ENCODE measurements around the gene CRCP.
"Not testable (repeated sequence)": the region's sequence is repeated elsewhere in the genome, so short reads cannot be mapped to it uniquely, and the experiment has no call there.

The CRCP gene

DNA sequence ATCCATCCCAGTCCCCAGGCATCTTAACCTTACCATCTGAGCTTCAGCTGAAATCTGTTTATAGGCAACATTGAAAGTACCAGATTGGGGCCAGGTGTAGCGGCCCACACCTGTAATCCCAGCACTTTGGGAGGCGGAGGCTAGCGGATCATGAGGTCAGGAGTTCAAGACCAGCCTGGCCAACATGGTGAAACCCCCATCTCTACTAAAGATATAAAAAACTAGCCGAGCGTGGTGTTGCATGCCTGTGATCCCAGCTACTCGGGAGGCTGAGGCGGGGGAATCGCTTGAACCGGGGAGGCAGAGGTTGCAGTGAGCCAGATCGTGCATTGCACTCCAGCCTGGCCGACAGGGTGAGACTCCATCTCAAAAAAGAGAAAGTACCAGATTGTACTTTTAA lies 39.0 kb downstream of the CRCP start:
- Histone ChIP-seq H3K36me3 (ENCODE audit: control insufficient read depth, insufficient read depth, low read length) (no peaks in the 10 kb centered on the region), H3K4me3 (ENCODE audit: low read length) (no peak overlapping the region), H3K27ac (ENCODE audit: low read length) (no peak overlapping the region), H3K27me3 (ENCODE audit: control insufficient read depth, insufficient read depth, low read length) (no peaks in the 10 kb centered on the region), H3K4me1 (ENCODE audit: control insufficient read depth, insufficient read depth, low read length) (0 out of 2 replicates have a peak, but pooled peaks cover 1% of the 10 kb centered on the region), H3K9me3 (ENCODE audit: control insufficient read depth, insufficient read depth, low read length) (no peaks in the 10 kb centered on the region)
- WGBS (ENCODE audit: insufficient coverage, insufficient read length), result no CpG with 5 or more reads among the region's 11 CpGs
- DNase-seq (ENCODE audit: low read depth, low spot score), result no peak

DNA sequence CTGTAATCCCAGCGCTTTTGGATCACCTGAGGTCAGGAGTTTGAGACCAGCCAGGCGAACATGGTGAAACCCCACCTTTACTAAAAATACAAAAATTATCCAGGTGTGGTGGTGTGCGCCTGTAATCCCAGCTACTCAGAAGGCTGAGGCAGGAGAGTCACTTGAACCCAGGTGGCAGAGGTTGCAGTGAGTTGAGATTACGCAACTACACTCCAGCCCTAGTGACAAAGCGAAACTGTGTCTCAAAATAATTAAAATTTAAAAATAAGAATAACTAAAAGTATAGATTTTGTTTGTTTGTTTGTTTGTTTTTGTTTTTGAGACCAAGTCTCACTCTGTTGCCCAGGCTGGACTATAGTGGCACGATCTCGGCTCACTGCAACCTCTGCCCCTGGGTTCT lies 41.4 kb downstream of the CRCP start:
- H3K4me3 ChIP-seq (ENCODE audit: low read length); H3K27me3 ChIP-seq (ENCODE audit: control insufficient read depth, insufficient read depth, low read length); DNase-seq (ENCODE audit: low read depth, low spot score); H3K36me3 ChIP-seq (ENCODE audit: control insufficient read depth, insufficient read depth, low read length); H3K27ac ChIP-seq (ENCODE audit: low read length); H3K9me3 ChIP-seq (ENCODE audit: control insufficient read depth, insufficient read depth, low read length); H3K4me1 ChIP-seq (ENCODE audit: control insufficient read depth, insufficient read depth, low read length): not testable (repeated sequence)
- WGBS (ENCODE audit: insufficient coverage, insufficient read length), result no CpG with 5 or more reads among the region's 7 CpGs

DNA sequence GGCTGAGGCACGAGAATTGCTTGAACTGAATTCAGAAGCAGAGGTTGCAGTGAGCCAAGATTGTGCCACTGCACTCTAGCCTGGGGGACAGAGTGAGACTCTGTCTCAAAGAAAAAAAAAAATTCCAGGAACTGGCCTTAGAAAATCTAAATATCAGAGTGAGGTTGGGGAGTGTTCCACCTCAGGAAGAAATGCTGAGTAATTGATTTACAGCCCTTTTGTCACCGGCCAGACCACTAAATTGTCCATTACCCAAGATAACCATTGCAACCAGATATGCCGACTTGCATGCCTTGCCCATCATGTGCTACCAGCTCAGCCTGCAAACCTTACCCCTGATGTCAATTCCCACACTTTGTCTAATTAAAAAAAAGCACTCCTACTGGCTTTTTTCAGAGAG lies 42.4 kb downstream of the CRCP start:
- no CpG with 5 or more reads among the region's 3 CpGs for WGBS (ENCODE audit: insufficient coverage, insufficient read length)
- no peaks in the 10 kb centered on the region for H3K27me3 ChIP-seq (ENCODE audit: control insufficient read depth, insufficient read depth, low read length)
- no peaks in the 10 kb centered on the region for H3K9me3 ChIP-seq (ENCODE audit: control insufficient read depth, insufficient read depth, low read length)
- H3K36me3 ChIP-seq (ENCODE audit: control insufficient read depth, insufficient read depth, low read length), result no peaks in the 10 kb centered on the region
- H3K4me1 ChIP-seq (ENCODE audit: control insufficient read depth, insufficient read depth, low read length), result 0 out of 2 replicates have a peak, but pooled peaks cover 1% of the 10 kb centered on the region
- no peak for DNase-seq (ENCODE audit: low read depth, low spot score)
- H3K4me3 ChIP-seq (ENCODE audit: low read length), result no peak overlapping the region
- H3K27ac ChIP-seq (ENCODE audit: low read length), result no peak overlapping the region

DNA sequence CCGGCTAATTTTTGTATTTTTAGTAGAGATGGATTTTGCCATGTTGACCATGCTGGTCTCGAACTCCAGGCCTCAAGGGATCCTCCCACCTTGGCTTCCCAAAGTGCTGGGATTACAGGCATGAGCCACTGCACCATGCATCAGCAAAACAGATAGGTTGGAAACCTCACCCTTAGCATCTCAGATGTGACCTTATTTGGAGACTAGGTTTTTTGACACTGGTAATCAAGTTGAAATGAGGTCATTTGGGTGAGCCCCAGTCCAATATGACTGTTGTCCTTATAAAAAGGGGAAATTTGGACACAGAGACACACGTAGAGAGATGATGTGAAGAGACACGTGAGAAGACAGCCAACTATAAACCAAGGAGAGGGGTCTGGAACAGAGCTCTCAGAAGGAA lies 48.0 kb downstream of the CRCP start:
- Histone ChIP-seq H3K9me3 (ENCODE audit: control insufficient read depth, insufficient read depth, low read length) (no peaks in the 10 kb centered on the region), H3K27me3 (ENCODE audit: control insufficient read depth, insufficient read depth, low read length) (no peaks in the 10 kb centered on the region), H3K36me3 (ENCODE audit: control insufficient read depth, insufficient read depth, low read length) (no peaks in the 10 kb centered on the region), H3K4me1 (ENCODE audit: control insufficient read depth, insufficient read depth, low read length) (no peaks in the 10 kb centered on the region), H3K27ac (ENCODE audit: low read length) (no peak overlapping the region), H3K4me3 (ENCODE audit: low read length) (no peak overlapping the region)
- WGBS (ENCODE audit: insufficient coverage, insufficient read length), result no CpG with 5 or more reads among the region's 4 CpGs
- no peak for DNase-seq (ENCODE audit: low read depth, low spot score)

DNA sequence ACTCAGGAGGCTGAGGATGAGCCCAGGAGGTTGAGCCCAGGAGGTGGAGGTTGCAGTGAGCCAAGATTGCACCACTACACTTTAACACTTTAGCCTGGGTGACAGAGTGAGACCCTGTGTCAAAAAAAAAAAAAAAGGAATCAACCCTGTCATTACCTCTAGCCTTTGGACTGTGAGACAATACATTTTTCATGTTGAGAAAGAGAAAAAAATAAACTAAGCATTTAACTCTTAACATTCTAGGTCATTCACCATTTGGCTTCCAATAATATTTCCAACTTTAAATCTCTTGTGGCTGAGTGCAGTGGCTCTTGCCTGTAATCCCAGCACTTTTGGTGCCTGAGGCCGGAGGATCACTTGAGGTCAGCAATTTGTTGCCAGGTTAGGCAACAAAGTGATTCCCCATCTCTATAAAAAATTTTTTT lies 48.6 kb downstream of the CRCP start:
- WGBS (ENCODE audit: insufficient coverage, insufficient read length), result no CpG with 5 or more reads among the region's 1 CpG
- DNase-seq (ENCODE audit: low read depth, low spot score), result no peak
- no peaks in the 10 kb centered on the region for H3K27me3 ChIP-seq (ENCODE audit: control insufficient read depth, insufficient read depth, low read length)

DNA sequence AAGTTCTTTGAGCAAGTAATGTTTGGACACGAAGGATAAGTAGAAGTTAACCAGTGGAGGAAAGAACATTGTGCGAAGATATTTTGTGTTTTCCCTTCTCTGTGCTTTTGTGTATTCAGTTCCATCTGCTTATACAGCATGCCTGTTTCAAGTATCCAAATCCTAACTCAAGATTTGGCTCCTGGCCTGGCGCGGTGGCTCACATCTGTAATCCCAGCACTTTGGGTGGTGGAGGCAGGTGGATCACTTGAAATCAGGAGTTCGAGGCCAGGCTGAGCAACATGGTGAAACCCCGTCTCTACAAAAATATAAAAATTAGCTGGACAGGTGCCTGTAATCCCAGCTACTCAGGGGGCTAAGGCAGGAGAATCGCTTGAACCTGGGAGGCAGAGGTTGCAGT lies 49.7 kb downstream of the CRCP start:
- Histone ChIP-seq H3K4me3 (ENCODE audit: low read length) (no peak overlapping the region), H3K4me1 (ENCODE audit: control insufficient read depth, insufficient read depth, low read length) (no peaks in the 10 kb centered on the region), H3K36me3 (ENCODE audit: control insufficient read depth, insufficient read depth, low read length) (no peaks in the 10 kb centered on the region), H3K27me3 (ENCODE audit: control insufficient read depth, insufficient read depth, low read length) (no peaks in the 10 kb centered on the region), H3K27ac (ENCODE audit: low read length) (no peak overlapping the region), H3K9me3 (ENCODE audit: control insufficient read depth, insufficient read depth, low read length) (no peaks in the 10 kb centered on the region)
- WGBS (ENCODE audit: insufficient coverage, insufficient read length), result no CpG with 5 or more reads among the region's 7 CpGs
- no peak for DNase-seq (ENCODE audit: low read depth, low spot score)

More for the DNA sequence above, 48.6 kb downstream of the CRCP start:
- Histone ChIP-seq H3K36me3 (ENCODE audit: control insufficient read depth, insufficient read depth, low read length) (no peaks in the 10 kb centered on the region), H3K4me1 (ENCODE audit: control insufficient read depth, insufficient read depth, low read length) (no peaks in the 10 kb centered on the region), H3K4me3 (ENCODE audit: low read length) (no peak overlapping the region), H3K27ac (ENCODE audit: low read length) (no peak overlapping the region), H3K9me3 (ENCODE audit: control insufficient read depth, insufficient read depth, low read length) (no peaks in the 10 kb centered on the region)

DNA sequence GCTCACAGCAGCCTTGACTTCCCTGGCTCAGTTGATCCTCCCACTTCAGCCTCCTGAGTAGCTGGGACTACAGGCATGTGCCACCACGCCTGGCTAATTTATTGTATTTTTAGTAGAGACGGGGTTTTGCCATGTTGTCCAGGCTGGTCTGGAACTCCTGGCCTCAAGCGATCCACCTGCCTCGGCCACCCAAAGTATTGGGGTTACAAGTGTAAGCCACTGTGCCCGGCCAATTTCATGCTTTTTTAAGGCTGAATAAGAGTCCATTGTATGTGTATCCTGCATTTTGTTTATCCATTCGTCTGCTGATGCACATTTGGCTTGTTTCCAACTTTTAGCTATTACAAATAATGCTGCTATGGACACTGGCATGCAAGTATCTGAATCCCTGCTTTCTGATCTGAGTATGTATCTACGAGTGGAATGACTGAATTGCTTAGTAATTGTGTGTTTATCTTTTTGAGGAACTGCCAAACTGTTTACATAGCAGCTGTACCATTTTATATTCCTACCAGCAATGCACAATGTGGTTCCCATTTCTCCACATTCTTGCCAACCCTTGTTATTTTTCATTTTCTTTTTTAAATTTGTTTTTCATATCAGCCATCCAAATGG lies 53.2 kb downstream of the CRCP start:
- H3K4me3 ChIP-seq (ENCODE audit: low read length), result no peak overlapping the region
- no peaks in the 10 kb centered on the region for H3K27me3 ChIP-seq (ENCODE audit: control insufficient read depth, insufficient read depth, low read length)
- no peaks in the 10 kb centered on the region for H3K4me1 ChIP-seq (ENCODE audit: control insufficient read depth, insufficient read depth, low read length)
- no peak overlapping the region for H3K27ac ChIP-seq (ENCODE audit: low read length)
- H3K9me3 ChIP-seq (ENCODE audit: control insufficient read depth, insufficient read depth, low read length), result no peaks in the 10 kb centered on the region
- no peak for DNase-seq (ENCODE audit: low read depth, low spot score)
- WGBS (ENCODE audit: insufficient coverage, insufficient read length), result no CpG with 5 or more reads among the region's 7 CpGs
- no peaks in the 10 kb centered on the region for H3K36me3 ChIP-seq (ENCODE audit: control insufficient read depth, insufficient read depth, low read length)

DNA sequence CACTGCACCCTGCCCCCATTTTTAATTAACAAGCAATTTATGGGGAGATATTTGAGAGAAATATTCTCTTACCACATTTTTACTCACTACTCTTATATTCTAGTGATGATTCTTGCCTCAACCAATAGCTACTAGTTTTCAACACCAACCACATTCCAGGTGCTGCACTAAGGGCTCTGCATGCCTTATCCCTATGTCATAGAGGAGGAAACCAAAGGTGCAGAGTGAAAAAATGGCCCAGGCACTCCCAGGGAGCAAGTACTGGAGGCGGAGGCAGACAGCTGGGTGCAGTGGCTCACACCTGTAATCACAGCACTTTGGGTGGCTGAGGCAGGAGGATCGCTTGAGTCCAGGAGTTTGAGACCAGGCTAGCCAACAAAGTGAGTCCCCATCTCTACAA lies 55.0 kb downstream of the CRCP start:
- H3K4me1 ChIP-seq (ENCODE audit: control insufficient read depth, insufficient read depth, low read length), result no peaks in the 10 kb centered on the region
- no peaks in the 10 kb centered on the region for H3K9me3 ChIP-seq (ENCODE audit: control insufficient read depth, insufficient read depth, low read length)
- H3K27ac ChIP-seq (ENCODE audit: low read length), result no peak overlapping the region
- H3K4me3 ChIP-seq (ENCODE audit: low read length), result no peak overlapping the region
- WGBS (ENCODE audit: insufficient coverage, insufficient read length), result no CpG with 5 or more reads among the region's 2 CpGs
- no peaks in the 10 kb centered on the region for H3K27me3 ChIP-seq (ENCODE audit: control insufficient read depth, insufficient read depth, low read length)
- H3K36me3 ChIP-seq (ENCODE audit: control insufficient read depth, insufficient read depth, low read length), result no peaks in the 10 kb centered on the region
- DNase-seq (ENCODE audit: low read depth, low spot score), result no peak

DNA sequence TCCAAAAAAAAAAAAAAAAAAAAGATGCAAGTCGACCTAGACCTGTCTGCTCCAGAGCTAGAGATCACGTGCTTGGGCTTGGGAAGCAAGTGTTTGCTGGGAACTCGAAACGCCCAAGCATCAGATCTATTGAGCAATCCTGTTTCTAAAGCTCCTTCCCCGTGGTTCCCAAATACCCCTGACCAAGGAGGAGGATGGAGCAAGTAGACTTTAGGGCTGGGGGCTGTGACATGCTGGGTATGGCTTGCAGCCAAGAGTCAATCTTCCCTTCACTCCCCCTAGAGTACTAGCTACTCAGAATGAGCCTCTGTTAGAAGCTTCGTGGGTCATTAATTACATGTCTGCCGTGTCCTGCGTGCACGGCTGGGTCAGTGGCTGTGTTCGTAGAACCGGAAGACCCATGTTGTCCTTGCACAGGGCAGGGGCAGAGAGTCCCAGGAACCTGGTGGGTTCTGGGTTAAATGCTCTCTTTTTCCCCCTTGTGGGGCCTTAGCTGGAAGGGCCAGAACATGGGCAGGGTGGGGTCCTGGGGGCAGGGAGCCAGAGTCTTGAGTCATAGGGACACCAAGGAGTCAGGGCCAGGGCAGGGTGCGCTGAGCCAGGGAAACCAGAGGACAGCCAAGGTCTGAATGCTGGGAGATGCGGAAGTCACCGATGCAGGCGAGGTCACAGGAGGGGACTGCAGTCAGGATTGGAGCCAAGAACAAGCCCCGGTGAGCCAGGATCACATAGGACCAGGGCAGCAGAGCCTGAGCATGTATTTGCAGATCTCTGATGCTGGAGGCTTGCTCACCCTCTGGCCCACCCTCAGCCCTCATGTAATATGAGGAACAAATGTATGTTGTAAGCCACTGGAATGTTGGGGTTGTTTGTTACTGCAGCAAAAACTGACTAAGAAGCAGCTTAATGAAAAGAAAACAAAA lies 55.9 kb downstream of the CRCP start:
- no peaks in the 10 kb centered on the region for H3K9me3 ChIP-seq (ENCODE audit: control insufficient read depth, insufficient read depth, low read length)
- H3K27me3 ChIP-seq (ENCODE audit: control insufficient read depth, insufficient read depth, low read length), result no peaks in the 10 kb centered on the region
- no peak for DNase-seq (ENCODE audit: low read depth, low spot score)
- no CpG with 5 or more reads among the region's 16 CpGs for WGBS (ENCODE audit: insufficient coverage, insufficient read length)
- H3K27ac ChIP-seq (ENCODE audit: low read length), result no peak overlapping the region
- no peaks in the 10 kb centered on the region for H3K4me1 ChIP-seq (ENCODE audit: control insufficient read depth, insufficient read depth, low read length)
- no peak overlapping the region for H3K4me3 ChIP-seq (ENCODE audit: low read length)
- H3K36me3 ChIP-seq (ENCODE audit: control insufficient read depth, insufficient read depth, low read length), result no peaks in the 10 kb centered on the region

DNA sequence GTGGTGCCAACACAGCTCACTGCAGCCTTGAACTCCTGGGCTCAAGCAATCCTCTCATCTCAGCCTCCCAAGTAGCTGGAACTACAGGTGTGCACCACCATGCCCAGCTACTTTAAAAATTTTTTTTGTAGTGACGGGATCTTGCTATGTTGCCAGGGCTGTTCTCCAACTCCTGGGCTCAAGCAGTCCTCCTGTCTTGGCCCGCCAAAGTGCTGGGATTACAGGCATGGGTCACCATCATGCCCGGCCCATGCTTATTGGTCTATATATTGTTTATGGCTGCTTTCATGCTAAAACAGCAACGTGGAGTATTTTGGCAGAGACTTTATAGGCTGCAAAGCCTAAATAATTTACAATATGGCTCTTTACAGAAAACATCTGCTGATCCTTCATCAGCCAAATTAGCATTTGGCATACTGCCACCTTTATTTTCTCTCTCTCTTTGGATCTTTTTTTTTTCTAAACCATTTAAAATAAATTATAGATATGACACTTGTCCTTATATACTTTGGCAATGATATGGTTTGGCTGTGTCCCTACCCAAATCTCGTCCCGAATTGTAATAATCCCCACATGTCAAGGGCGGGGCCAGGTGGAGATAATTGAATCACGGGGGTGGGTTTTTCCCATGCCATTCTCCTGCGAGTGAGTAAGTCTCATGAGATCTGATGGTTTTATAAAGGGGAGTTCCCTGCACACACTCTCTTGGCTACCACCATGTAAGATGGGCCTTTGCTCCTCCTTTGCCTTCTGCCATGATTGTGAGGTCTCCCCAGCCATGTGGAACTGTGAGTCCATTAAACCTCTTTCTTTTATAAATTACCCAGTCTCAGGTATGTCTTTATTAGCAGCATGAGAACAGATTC lies 58.1 kb downstream of the CRCP start:
- H3K4me1 ChIP-seq (ENCODE audit: control insufficient read depth, insufficient read depth, low read length); H3K27ac ChIP-seq (ENCODE audit: low read length); H3K36me3 ChIP-seq (ENCODE audit: control insufficient read depth, insufficient read depth, low read length); DNase-seq (ENCODE audit: low read depth, low spot score); H3K9me3 ChIP-seq (ENCODE audit: control insufficient read depth, insufficient read depth, low read length); H3K4me3 ChIP-seq (ENCODE audit: low read length); H3K27me3 ChIP-seq (ENCODE audit: control insufficient read depth, insufficient read depth, low read length): not testable (repeated sequence)
- no CpG with 5 or more reads among the region's 9 CpGs for WGBS (ENCODE audit: insufficient coverage, insufficient read length)

Data from iPS DF 6.9 (cell line).